KG1 (cell line): Measurements from ENCODE around the gene NINJ2.

Experiments used
- DNase-seq: peaks from one replicate; lab custom pipeline; 2025; lab: John Stamatoyannopoulos, UW

NINJ2 gene

DNA sequence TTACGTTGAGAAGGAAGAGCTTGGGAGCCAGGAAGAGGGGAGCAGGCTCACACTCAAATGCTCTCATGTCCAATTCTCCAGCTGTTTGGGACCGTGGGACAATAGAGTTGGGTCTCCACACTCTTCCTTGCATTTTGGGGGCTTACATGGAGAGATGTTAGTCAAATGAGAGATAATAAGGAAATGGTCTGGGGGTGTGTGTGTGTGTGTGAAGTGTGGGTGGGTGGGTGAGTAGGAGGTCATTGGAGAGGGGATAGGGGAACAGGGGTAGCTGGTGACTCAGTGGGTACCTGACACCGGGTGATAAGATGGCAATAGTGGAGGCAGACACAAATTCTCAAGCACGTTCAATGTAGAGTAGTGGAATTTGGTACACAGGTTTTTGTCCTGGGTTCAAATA lies 135.5 kb downstream of the NINJ2 start:
- no peak for DNase-seq

DNA sequence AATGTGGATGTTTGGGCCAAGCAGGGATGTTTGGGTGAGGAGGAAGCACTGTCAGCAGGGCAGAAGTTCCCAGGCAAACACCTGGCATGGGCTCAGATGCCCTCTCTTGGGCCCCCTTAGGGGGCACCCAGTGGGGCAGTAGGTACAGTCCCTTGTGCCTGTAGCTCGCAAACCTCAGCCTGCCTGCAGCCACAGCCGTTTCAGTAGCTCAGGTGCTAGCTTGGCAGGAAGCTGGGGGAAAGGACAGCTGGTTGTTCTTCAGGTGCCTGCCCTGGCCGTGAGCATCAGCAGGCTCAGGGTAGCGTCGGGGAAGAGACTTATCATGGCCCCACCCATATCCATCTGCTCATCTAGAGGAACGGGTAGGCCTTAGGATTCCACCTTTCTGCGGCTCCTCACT lies 136.0 kb downstream of the NINJ2 start:
- DNase-seq = no peak

DNA sequence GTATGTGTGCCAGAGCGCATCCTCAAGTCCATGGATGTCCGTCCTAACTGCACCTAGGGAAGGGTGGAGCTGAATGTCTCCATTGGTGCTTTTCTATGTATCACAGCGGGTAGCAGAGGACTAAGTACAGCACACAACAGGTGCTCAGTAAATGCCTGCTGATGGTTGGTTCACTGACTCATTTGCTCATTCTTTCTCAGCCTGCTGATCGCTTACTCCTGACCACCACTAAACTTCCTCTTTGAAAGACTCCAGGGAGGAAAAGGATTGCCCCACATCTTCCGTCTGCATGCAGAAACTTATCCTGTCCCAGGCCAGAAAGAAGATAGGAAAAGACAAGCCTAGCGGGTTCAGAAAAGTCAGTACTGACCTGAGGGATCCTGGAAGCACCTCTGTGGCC lies 137.2 kb downstream of the NINJ2 start:
- no peak for DNase-seq

DNA sequence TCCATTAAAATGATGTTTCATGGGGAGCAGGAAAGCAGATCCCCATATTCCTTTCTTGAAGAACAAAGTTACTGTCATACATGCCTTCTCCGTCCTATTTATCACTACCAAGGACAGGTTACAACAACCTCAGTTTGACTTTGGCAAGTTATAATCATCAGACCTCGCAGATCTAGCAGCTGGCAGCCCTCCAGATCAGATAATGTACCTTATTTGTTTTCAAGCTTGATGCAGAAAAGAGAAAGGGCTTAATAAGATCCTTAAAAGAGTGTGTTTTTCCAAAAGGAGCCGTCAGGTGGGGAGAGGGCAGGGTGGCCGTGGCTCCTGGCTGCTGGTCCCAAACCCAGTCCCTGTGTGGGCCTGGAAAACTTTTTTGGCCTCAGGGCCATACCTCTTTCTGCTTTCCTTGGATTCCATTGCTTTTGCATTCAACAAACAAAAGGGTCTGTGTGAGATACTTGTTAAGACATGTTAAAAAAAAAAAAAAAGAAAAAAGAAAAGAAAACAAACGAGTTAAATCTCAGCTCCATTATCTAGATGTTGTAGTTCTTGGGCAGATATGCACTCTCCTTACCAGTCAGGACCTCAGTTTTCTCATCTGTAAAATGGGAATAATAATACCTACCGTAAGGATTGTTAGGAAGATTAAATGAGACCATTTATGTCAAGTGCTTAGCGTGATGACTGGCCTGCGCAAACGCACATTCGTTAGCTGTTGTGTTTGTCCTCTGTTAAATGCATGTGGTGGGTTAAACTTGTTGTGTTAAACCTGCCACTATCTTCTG lies 138.9 kb downstream of the NINJ2 start:
- no peak for DNase-seq

DNA sequence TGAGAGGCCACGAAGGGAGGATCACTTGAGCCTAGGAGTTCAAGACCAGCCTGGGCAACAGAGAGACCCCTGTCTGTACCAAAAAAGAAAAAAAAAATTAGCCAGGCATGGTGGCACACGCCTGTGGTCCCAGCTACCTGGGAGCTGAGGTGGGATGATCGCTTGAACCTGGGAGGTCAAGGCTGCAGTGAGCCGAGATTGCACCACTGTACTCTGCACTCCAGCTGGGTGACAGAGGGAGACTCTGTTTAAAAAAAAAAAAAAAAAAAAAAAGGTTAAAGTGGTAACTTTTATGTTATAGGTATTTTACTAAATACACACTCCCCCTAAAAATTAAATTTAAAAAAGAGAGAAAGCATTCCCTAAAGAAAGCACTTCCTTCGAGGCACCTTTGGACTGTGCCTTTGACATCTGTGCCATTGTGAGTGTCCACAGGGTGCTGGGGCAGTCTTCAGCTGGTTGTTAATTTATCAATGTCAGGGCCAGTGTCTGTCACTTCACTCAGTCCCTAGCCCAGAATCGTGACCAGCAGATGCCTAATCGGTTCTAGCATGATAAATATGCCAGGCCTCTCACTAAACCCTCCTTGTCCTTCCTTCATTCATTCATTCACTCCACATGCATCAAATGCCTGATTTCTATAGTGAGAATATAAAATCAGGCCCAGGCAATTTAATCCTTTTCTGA lies 140.4 kb downstream of the NINJ2 start:
- DNase-seq = no peak

DNA sequence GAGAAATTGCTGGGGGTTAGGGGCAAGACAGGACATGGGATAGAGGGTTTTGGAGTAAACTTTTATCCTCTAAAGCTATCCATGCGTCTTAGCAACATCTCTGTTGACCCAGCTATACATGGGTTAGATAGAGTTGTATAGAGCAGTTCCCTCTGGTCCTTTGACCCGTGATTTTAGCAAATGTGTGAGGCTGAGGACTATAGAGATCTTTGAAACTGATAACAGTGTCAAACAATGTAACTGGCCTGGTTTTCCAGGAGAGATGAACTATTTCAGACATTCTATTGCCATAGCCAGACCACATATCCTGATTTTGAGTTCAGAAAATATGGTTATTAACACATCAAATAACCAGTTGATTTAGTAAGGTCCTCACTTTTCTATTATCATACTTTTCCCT lies 143.1 kb downstream of the NINJ2 start:
- no peak for DNase-seq

DNA sequence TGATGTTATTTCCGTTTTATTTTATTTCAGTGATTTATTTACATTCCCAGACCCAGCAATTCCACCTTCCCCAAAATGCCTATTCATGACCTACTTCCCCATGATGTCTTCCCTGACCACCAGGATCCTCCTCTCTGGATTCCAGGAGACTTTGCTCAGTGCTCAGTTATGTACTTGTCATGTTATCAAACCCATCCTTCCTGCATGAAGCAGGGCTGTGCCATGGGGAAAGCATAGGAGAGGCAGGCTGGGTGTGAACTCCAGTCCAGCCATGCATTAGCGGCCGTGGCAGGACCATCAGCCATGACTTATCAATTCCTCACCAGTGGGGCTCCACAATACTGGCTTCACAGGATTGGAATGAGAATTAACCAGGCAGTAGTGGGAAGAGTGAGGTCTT lies 145.7 kb downstream of the NINJ2 start:
- no peak for DNase-seq
